HepG2 (cell line): Measurements from ENCODE around the gene RPTOR.

Experiments
- FOXA3 ChIP-seq: IDR thresholded peaks from 2 replicates; pipeline ENCODE4 v1.6.1; 2016; ENCODE audit warnings: missing genetic modification reagents, missing compliant biosample characterization
- ZNF124 ChIP-seq: sonication (generic); formaldehyde crosslinking; IDR thresholded peaks from 2 replicates; pipeline ENCODE4 v1.4.0; 2020; ENCODE audit warnings: missing genetic modification reagents
- ZNF3 ChIP-seq: IDR thresholded peaks from 2 replicates; pipeline ENCODE4 v1.7.0; 2017; ENCODE audit warnings: inconsistent platforms

- TF ChIP-seq ZNF124 (CRISPR knock-in tag), result no peak
- no peak for TF ChIP-seq ZNF3 (CRISPR knock-in tag)
- TF ChIP-seq FOXA3, result no peak
These were observed 234.1 kb downstream of the RPTOR start for GRCh38 chr17:80778716-80779115.
